HFF-Myc (cell line): ENCODE data around the gene ZNF777.
A peak's percentile ranks its signal among the peaks of the same experiment; 100 is the strongest.

Experiments
- DNase-seq: peaks from one replicate; pipeline ENCODE4 v3.0.0-alpha.2; 2011; ENCODE audit warnings: low read depth; ENCODE audit errors: extremely low read depth
- H3K4me3 ChIP-seq: replicated peaks from 2 replicates; pipeline ENCODE4 v1.5.1; 2011; ENCODE audit warnings: low read depth, mild to moderate bottlenecking, control low read depth, low read length
- TF ChIP-seq, protein P1 (sequence below): IDR thresholded peaks from 2 replicates; pipeline ENCODE4 v1.5.1; 2012; ENCODE audit warnings: mild to moderate bottlenecking, low read depth, low read length, control low read depth; ENCODE audit errors: missing control alignments

The ZNF777 gene

DNA sequence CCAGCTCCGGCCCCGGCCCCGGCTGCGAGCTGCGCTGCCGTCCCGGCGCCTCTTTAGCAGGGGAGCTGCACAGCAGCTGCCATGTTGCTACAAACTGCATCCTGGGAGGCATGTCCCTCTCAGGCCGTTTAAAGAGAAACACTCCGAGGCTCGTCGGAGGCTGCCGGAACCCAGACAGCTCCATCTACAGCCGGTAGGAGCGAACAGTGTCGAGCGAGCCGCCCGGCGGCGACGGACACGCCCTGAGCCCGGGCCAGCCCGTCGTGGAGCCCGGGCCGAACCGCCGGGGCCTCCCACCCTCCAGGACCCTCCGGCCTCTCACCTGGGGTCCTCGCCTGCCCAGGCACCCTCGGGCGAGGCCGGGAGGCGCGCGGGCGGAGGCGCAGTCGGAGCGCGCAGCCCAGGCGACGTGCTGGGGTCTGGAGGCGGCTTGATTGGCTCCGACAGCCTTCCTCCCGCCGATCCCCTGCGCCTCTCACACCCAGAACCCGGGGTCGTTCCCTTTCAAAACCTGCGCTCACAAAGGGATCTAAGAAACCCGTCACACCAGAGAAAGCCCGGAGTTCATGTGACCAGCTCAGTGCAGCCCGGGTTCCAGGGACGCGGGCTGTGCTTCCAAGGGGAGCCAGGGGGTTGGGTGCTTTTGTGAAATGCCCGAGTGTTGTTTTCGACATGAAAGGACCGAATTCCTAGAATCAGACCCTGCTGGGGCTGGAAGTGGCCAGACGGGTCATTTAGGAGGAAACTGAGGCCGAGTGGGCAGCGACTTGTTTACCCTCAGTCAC lies at the start of gene ZNF777:
Gene ZNF777, minus strand, starts transcription at position 570 of the 785 bp plus-strand sequence. CDS start 5,040 bp downstream, outside the sequence.
- DNase-seq = peak; percentile 56
- TF ChIP-seq, protein P1, sequence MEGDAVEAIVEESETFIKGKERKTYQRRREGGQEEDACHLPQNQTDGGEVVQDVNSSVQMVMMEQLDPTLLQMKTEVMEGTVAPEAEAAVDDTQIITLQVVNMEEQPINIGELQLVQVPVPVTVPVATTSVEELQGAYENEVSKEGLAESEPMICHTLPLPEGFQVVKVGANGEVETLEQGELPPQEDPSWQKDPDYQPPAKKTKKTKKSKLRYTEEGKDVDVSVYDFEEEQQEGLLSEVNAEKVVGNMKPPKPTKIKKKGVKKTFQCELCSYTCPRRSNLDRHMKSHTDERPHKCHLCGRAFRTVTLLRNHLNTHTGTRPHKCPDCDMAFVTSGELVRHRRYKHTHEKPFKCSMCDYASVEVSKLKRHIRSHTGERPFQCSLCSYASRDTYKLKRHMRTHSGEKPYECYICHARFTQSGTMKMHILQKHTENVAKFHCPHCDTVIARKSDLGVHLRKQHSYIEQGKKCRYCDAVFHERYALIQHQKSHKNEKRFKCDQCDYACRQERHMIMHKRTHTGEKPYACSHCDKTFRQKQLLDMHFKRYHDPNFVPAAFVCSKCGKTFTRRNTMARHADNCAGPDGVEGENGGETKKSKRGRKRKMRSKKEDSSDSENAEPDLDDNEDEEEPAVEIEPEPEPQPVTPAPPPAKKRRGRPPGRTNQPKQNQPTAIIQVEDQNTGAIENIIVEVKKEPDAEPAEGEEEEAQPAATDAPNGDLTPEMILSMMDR = peak; percentile 18
- H3K4me3 ChIP-seq = peak within 1 kb of the TSS; percentile 67

DNA sequence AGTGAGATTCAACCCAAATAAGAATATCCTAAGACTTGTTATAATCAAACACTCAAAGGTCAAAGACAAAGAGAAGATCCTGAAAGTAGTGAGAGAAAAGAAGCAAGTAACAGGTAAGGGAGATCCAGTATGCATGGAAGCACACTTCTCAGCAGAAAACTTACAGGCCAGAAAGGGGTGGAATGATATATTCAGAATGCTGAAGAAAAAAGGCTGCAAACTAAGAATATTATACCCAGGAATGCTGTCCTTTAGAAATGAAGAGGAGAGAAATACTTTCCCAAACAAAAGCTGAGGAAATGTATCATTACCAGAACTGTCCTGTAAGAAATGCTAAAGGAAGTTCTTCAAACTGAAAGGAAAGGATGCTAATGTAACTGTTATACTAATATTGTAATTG lies 49.4 kb upstream of the ZNF777 start:
- TF ChIP-seq, protein P1 = no peak
- DNase-seq = no peak
- no peak overlapping the region for H3K4me3 ChIP-seq

DNA sequence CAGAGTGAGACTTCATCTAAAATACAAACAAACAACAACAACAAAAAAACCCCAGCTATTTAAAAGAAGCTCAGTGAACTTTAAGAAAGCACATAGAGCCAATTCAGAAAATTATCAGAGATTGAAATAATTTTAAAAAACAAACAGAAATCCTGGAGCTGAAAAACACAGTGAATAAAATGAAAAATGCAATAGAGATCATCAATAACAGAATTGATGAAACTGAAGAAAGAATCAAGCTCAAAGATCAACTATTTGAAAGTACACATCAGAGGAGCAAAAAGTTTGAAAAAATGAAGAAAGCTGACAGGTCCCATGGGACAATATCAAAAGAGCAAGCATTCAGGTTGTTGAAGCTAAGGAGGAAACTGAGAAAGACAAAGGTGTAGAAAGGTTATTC lies 48.9 kb upstream of the ZNF777 start:
- TF ChIP-seq, protein P1 = no peak
- H3K4me3 ChIP-seq = no peak overlapping the region
- no peak for DNase-seq

DNA sequence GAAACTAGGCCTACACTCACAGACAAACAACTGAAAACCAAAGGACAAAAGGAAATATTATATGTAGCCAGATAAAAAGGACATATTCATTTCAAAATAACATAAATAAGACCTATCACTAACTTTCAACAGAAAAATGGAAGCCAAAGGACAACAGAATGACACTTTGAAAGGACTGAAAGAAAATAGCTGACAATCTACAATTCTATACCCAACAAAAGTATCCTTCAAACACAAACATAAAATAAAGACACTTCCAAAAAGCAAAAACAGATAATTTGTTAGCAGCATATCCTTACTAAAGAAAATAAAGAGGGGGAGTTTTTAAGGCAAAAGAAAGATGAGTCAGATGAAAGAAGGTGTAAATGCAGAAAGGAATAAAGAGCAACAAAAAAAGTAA lies 44.7 kb upstream of the ZNF777 start:
- TF ChIP-seq, protein P1 = no peak
- no peak overlapping the region for H3K4me3 ChIP-seq
- no peak for DNase-seq

DNA sequence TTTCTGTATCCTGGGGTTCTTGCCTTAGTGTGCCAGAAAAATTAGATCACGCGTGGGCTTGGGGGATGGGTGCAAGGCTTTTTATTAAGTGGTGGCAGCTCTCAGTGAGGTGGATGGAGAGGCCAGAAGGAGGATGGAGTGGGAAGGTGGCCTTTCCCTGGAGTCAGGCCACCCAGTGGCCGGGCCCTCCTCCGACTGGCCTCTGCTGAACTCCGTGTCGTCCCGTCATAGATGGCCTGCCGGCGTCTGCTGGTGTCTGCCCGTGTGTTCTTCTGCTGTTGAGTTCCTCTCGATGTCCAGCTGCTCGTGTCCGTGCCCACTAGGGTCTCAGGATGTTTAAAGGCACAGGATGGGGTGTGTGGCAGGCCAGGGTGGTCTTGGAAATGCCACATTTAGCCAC lies 40.8 kb upstream of the ZNF777 start:
- H3K4me3 ChIP-seq = no peak overlapping the region
- TF ChIP-seq, protein P1 = no peak
- no peak for DNase-seq

DNA sequence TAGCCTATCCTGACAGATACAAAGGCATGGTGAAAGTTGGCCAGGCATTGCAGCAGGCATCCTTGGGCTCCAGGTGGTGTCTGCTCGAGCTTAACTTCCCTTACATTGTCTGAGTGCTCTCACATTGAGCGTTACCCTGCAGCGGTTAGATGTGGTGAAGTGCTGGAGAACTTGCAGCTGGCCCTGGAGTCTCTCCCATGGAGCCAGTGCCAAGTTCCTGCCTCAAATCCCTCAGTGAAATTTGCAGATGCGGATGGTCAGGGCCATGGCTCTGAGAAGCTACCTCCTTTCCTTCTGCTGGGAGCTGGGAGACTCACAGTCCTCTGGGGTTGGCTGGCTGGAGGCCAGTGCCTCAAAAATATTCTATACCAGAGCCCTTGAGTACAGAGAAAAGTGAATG lies 40.0 kb upstream of the ZNF777 start:
- no peak overlapping the region for H3K4me3 ChIP-seq
- TF ChIP-seq, protein P1 = no peak
- DNase-seq = no peak
